Left colon (tissue), 2 donors: ENCODE data around the gene MEIOSIN. TPM values are rescaled to one million over a fixed set of nuclear protein-coding genes. Genes with fewer than 3 reads are reported as not detected.
"Not testable (repeated sequence)": the region's sequence is repeated elsewhere in the genome, so short reads cannot be mapped to it uniquely, and the experiment has no call there.

ENCODE experiments used
- ATAC-seq: fragments of 200-7000 bp; cut with Tn5 transposase; one replicate; pipeline ENCODE4 v1.9.1; 2020; ENCODE audit warnings: mild to moderate bottlenecking, moderate library complexity
- DNase-seq, 2 donors: peaks; one replicate each; pipeline ENCODE4 v3.0.0-alpha.2; 2020
- intact Hi-C, 2 donors: fragments of 100-400 bp; cut with DNase I in 1 of 2; cut with micrococcal nuclease in 1 of 2; formaldehyde crosslinking; loops; one replicate each; pipeline versions ENCODE4 v1.11.2 to v1.14.0; 2022; cut with DNase I, micrococcal nuclease
- long read RNA-seq: library from polyadenylated mRNA; unstranded; transcript quantifications from one replicate; pipeline ENCODE4 v2.0.0, GENCODE V29; 2021
- total RNA-seq, 2 donors: library from RNA; stranded (reverse); fragmentation: NEBNext Ultra II Directional; extraction: Animal tissue kit (Norgen Biotek cat#: 25700); gene quantifications; one replicate each; pipeline ENCODE4 v1.2.1, GENCODE V29; 2021
- donor health status: DM: no; HTN: no; CAD: no.
- donor health status: DM: yes; HTN: yes; CAD: no.

Gene MEIOSIN, protein sequence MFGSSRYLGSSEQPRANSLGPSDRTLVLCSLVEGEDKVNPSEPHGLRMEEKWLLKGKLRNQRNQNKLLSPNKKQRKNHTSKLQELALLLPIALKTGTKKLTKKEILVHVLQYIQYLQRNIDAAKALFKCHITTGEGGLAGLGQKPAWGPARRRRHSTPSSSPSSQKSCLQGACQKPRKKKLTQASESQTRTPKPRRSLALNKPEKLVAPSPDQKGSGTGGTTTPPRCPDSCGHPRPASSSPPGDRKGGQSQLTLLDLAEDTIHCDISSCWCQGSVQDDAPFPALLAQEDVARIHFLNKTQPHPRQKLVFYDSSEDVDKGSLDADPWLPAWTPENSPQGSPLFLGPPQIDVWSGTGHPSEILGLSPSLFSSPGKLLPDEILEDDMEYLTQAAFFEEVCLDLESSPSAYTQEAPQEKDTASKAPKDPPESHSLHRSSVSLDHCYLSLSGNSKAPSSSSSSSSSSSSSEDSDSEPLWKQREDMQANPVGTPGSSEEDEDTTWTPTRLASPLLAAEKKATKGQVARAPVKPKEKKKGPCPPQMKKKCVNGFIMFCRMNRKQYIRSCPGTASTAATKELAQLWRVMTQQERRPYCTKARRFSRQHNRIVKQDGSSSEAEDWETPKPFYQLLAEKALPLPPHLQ
- not detected for total RNA-seq
- long read RNA-seq, result 0 reads

DNA sequence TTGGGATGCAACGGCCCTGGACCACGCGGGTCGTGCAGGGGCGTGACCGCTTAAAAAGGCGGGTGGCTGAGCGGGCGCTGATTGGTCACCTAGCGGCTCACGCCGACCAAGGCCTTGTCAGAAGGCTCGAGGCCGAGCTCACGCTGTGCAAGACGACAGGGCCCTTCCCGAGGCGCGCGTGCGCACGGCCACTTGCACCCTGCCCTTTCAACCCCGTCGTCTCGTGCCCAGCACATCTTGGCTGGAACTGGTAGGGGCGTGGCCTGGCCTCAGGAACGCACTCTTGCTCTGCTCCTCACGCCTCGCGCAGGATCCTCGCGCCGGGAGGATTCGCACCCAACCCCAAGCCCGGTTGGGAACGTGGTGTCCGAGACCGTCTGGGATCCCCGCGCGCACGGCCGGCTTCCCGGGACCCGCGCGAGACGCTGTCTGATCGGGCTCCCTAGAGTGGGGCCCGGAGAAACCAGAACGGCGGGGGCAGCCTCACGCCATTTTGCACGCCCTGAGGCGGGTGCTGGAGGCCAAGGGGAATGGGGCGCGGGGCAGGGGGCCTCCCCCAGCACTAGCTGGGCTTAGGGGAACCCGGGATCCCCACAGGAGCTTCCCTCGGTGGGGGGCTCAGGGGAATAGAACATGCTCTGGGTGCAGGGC, at the start of gene MEIOSIN:
Gene MEIOSIN (plus strand): TSS at position 280 of the 651 bp plus-strand sequence. CDS start 1,938 bp downstream, outside the sequence.
- DNase-seq (peak in 1 of 2 donors; percentile 11), ATAC-seq (no peak)
- intact Hi-C loops, result no loop called here

DNA sequence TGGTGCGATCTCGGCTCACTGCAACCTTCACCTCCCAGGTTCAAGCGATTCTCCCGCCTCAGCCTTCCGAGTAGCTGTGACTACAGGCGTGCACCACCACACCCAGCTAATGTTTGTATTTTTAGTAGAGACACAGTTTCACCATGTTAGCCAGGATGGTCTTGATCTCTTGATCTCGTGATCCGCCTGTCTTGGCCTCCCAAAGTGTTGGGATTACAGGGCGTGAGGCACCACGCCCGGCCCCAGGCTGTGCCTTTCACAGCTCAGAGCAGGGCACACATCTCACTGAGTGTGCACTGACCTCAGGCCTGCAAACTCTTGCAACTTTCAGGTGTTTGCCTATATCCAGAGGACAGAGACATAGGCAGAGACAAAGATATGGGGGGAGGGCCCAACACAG, 48.2 kb upstream of the MEIOSIN start:
- ATAC-seq, intact Hi-C loops, DNase-seq: not testable (repeated sequence)

DNA sequence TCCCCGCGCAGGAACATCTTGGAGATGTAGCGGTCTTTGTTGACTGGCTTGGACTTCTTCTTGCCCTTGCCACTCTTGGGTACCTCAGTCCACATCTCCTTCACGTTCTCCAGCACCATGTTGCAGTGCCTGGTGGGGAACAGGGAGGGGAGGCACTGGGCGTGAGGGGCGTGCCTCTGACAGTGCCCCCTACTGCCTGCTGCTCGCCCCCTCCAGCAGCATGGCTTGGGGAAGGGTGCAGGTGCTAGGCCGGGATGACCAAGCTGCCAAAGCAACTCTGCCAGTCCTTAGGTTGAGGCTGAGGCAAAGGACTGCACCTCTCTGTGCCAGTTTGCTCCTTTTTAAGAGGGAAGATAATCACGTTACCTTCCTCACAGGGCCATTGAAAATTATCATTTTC, 45.6 kb upstream of the MEIOSIN start:
- ATAC-seq (no peak), DNase-seq (no peak)
- intact Hi-C loops, result no loop called here

DNA sequence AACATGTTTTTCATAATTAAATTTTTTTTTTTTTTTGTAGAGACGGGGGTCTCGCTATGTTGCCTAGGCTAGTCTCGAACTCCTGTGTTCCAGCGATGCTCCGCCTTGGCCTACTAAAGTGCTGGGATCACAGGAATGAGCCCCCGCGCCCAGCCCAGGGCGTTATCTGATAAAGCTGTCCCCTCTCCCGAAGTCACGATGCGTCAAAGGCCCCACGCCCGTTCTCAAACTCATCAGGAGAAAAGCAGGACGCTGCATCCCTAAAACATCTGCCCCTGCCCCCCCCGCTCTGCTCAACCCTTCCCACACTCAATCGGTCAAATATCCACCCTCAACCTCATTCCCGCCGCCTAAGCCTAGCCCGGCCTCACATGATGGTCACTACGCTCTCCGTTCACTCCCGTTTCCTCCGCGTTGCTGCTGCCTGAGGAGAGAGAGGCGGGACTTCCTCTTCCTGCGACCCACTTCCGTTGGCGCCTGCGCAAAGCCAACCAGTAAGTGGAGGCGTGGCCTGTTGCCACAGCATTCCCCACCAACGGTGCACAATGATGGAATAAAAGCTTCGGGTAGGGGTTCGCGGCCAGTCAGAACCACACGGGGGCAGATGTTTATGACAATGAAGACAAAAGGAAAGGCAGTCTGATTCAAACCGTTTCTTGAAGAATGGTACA, 41.6 kb upstream of the MEIOSIN start, which contains the start of gene SNRPD2:
Gene SNRPD2 (minus strand): TSS at position 438 of the 671 bp plus-strand sequence. CDS start 65 bp downstream, at position 373.
- DNase-seq (peak; percentile 94 to 95), ATAC-seq (peak; percentile 78)
- intact Hi-C loops, result no loop called here

DNA sequence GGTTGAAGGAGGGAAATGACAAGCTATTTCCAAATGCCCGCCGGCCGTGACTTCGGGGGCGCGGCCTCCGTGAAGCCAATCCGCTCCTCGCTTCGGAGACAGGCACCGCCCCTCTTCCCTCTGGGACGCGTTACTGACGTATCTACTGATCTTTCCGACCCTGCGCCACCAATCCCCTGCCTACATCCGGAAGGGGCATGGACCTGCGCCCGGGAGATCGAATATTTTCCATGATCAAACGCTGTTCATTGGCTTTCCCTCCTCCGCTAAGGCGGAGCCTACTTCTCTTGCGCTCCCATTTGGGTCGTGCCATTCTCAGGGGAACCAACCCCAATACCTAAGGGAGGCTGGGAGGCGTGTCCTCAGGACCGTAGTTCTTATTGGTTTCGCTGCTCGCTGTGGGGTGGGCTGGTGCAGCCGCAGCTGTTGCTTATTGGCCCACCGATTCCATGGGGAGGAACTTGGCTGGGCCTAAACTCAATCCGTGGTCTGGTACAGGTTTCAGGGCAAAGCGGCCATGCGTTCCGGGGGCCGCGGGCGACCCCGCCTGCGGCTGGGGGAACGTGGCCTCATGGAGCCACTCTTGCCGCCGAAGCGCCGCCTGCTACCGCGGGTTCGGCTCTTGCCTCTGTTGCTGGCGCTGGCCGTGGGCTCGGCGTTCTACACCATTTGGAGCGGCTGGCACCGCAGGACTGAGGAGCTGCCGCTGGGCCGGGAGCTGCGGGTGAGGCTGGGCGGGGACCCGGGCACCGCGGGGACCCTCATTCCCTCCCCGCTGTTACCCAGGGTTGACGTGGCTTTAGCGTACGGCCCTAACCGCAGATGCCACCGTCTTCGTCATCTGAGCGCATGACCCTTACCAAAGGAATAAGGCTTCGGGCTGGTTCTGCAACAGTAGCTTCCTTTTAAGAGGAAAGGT, 40.8 kb upstream of the MEIOSIN start, which contains the start of gene QPCTL:
Gene QPCTL (plus strand): TSS at position 480 of the 919 bp plus-strand sequence. CDS start 38 bp downstream, at position 518.
- intact Hi-C loops, result no loop called here
- DNase-seq (peak; percentile 97 to 99), ATAC-seq (peak; percentile 89)

DNA sequence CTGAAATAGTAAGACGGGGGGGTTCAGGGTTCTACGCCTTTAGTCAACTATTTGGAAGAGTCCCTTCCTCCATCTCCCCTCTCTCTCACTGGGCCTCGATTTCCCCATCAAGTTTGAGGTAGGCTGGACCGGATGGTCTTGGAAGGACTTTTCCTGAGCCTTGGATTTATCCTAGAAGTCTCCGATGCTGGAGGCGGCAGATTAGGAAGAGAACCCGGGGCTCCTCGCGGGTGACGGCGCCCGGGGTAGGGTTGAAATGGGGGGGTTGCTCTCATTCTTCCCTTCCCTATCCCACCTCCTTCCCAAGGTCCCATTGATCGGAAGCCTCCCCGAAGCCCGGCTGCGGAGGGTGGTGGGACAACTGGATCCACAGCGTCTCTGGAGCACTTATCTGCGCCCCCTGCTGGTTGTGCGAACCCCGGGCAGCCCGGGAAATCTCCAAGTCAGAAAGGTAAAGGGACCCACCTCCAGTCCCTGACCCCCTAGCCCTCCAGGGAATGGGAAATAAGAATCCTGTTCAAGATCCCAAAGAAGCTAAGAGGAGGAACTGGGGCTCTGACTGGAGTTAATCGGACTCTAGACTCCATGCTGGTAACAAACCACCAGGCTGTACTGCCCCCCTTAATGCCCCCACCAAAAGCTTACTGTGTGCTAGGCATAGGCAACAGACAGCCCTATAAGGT, 40.0 kb upstream of the MEIOSIN start:
- intact Hi-C loops, result no loop called here
- peak; percentile 26 for ATAC-seq
- DNase-seq, result peak; percentile 80 to 90

DNA sequence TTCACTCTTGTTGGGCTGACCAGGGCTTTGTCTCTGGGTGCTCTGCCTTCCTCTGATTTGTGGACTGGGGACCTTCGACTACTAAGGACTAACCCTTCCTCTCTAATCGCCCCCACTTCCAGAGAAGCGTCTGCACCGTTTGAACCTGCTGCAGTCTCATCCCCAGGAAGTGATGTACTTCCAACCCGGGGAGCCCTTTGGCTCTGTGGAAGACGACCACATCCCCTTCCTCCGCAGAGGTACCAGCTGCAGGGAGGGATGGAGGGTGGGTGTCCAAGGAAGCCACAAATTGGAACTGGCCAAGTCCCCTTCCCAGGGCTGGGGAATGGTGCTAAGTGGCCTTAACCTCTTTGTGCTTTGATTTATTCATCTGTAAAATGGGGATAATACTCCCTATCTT, 31.6 kb upstream of the MEIOSIN start:
- ATAC-seq (no peak), DNase-seq (no peak)
- intact Hi-C loops, result no loop called here

DNA sequence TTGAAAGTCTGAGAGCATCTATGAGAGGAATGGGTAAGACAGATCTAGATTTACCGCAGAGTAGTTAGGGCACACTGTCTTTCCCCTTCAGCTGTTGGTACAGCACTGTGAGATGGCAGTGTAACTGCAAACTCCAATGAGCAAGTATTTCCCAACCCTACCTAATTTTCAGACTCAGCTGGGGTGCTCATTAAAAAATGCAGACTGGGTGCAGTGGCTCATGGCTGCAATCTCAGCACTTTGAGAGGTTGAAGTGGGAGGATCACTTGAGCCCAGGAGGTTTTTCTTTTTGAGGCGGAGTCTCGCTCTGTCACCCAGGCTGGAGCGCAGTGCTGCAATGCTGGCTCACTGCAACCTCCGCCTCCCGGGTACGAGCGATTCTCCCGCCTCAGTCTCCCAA, 28.1 kb upstream of the MEIOSIN start:
- DNase-seq (no peak), ATAC-seq (no peak)
- intact Hi-C loops, result no loop called here

DNA sequence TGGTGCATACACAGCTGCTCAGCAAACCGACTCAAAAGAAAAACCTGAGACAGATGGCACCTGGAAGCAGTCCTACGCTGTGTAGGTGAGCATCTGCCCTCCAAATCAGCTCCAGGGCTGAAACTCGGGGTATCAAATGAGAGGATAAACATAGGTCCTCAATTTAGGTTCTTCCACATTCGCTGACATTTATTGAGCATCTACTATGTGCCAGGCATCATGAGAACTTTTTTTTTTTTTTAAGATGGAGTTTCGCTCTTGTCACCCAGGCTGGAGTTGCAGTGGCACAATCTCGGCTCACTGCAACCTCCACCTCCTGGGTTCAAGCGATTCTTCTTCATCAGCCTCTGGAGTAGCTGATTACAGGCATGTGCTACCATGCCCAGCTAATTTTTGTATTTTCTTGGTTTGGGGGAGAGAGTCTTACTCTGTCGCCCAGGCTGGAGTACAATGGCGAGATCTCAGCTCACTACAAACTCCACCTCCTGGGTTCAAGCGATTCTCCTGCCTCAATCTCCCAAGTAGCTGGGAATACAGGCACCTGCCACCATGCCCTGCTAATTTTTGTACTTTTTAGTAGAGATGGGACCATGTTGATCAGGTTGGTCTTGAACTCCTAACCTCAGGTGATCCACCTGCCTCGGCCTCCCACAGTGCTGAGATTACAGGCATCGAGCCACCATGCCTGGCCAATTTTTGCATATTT, 27.4 kb upstream of the MEIOSIN start:
- intact Hi-C loops, result no loop called here
- ATAC-seq, result no peak
- no peak for DNase-seq

DNA sequence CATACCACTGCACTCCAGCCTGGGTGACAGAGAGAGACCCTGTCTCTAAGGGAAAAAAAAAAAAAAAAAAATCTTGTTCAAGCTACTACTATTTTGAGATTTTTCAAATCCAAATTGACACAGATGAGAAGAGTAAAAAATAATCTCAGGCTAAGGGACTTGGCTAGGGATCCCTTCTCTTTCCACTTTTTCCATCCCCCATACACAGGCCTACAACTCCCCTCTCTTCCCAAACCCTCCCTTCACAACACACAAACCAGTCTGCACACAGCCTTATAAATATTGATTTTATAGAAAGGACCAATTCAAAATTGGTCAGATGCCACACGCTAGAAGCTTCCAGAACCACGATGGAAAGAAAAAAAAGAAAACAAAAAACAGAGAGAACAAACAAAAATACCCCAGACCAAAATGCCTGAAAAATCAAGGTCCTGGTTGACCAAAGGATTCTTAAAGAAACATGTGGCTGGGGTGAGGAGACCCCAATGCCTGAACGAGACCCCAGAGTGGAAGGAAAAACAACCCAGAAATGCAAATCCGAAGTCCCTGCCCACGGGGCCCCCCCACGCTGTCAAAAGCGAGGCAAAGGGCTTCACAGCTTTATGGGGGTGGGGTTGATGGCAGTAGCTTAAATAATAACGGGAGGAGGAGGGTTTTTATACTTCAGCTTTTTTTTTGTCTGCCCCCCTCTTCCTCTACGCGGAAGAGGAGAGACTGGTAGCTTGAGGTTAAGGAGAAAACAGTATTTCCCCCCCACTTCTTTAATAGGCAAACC, 22.7 kb upstream of the MEIOSIN start:
- intact Hi-C loops, result loop anchor here in 1 of 2 donors (10.0 kb wide), 1 partner anchor 54 kb away; the partner anchor contains the start of gene SIX5
- no peak for DNase-seq
- no peak for ATAC-seq

DNA sequence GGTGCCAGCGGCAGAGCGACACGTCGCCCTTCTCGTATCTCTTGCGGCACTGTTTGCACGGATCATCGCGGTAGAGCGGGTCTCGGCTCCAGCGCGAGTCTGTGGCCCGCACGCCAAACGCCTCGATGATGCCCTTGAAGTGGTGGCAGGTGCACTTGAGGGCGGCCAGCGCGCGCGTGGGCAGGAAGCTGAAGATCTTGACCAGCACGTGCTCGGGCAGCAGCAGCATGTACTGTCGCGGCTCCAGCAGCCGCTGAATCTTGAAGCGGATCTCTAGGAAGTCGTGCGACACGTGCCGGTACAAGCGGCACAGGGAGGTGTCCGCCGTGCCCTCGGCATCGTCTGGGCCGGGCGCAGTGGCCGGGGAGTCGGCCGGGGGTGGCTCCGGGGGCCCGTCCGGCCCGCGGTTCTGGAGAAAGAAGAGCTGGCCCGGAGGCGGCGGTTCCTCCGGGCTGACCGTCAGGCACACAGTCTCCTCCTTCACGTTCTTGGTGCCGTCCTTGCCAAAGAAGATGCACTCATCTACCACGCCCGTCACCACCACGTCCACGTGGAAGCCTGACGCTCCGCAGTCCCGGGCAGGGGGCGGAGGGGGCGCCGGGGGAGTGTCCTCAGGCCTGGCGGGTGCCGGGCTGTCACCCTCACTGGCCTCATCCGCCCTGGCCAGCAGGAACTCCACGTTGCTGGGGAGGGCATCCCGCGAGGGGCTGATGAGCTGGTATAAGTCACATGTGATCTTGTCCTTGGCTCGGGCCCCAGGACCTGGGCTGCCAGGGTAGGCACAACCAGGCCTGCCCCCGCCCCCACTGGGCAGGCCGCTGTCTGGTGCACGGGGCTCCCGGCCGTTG, 21.2 kb upstream of the MEIOSIN start:
- no peak for DNase-seq
- ATAC-seq, result no peak
- intact Hi-C loops, result loop anchor here in 1 of 2 donors (10.0 kb wide), 1 partner anchor 53 kb away; the partner anchor contains the start of gene SIX5

DNA sequence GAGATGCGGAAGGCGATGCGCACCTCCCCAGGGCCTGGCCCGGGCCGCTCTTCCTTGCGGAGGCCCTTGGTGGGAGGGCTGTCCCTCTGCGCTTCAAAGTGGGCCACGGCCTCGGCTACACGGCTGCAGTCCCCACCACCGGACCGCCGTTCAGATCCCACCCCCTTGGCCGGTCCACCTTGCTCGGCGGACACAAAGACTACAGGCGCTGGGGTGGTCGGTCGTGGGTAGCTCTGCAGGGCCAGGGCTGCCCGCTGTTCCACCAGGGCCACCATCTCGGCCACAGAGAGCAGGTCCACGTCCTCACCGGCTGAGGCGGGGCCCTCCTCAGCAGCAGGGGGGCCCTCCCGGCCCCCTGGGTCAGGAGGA, 20.6 kb upstream of the MEIOSIN start:
- intact Hi-C loops, result loop anchor here in 1 of 2 donors (10.0 kb wide), 1 partner anchor 52 kb away; the partner anchor contains the start of gene SIX5
- ATAC-seq (no peak), DNase-seq (no peak)

DNA sequence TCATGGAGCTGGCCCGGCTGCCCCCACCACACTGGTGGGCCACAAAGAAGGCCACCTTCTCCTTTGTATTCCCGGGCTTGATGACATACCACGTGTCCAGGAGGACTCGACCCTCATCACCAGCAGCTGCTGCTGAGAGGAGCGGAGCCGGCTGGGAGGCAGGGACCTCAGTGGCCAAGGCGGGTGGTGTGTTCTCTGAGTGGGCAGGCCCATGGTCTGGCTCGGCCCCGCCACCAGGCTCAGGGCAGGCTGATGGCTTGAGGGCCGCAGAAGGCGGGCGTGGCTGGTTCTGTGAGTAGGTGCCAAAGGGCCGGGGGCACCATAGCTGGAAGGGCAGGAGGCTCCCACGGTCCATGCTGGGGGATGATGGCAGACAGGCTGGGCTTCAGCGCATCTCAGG, 20.1 kb upstream of the MEIOSIN start:
- intact Hi-C loops, result loop anchor here in 1 of 2 donors (10.0 kb wide), 1 partner anchor 52 kb away; the partner anchor contains the start of gene SIX5
- ATAC-seq (no peak), DNase-seq (no peak)

DNA sequence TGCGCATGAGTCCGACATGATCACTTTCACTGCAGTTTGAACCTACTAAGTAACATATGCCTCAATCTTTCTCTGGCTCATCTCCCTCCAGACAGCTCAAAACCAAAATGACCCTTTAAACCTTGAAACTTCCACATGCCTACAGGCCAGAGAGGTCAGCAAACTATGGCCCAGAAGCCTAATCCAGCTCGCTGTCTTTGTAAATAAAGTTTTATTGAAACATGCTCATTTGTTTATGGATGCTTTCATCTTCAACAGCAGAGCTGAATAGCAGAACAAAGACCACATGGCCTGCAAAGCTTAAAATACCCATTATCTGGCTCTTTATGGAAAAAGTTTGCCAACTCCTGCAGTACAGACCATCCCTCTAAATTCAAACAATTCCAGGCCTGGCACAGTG, 18.1 kb upstream of the MEIOSIN start:
- DNase-seq (no peak), ATAC-seq (no peak)
- intact Hi-C loops, result loop anchor here in 1 of 2 donors (10.0 kb wide), 1 partner anchor 50 kb away; the partner anchor contains the start of gene SIX5
